Measurements from ENCODE around the gene NTNG1. TPM values are rescaled to one million over a fixed set of nuclear protein-coding genes. Genes with fewer than 3 reads are reported as not detected.

NTNG1 gene
- total and polyA plus RNA-seq, 2 of the 13 experiments (the other 11 are each of a cell fraction or from before 2014, with no cell fraction given): not detected

DNA sequence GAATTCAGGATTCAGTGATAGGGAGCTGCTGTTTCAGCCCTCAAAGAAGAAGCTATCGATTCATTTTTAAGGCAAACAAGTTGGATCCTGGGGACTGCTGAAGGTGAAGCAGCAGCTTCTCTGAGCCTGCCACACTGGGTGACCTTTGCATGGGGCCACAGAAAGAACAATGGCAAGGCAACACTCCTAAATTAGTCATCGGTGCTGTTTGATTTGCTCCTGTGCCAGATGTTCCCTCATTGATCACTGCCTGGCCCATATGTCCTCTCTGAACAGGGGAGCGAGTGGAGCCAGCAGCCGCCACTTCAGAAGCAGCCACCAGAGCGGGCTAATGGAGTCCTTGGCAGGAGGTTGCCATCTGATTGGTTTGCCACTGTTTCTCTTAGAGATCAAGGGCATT lies 391.5 kb downstream of the NTNG1 start (continued):
- TF ChIP-seq EP300 (IDR thresholded peaks at IDR 0.05; ENCODE audit: low read depth in 2 of 2, low read length in 2 of 2) (peak in 1 of 2 experiments; percentile 67; a peak in 1 of 4 replicates), EP300 (CRISPR knock-in tag; IDR thresholded peaks at IDR 0.05; ENCODE audit: borderline replicate concordance) (no peak), SMYD3 (CRISPR knock-in tag; IDR thresholded peaks at IDR 0.05) (no peak), ZNF207 (IDR thresholded peaks at IDR 0.05; ENCODE audit: borderline replicate concordance) (no peak), ESRRA (CRISPR knock-in tag; IDR thresholded peaks at IDR 0.05; ENCODE audit: low read depth) (no peak), EED (CRISPR knock-in tag; IDR thresholded peaks at IDR 0.05) (no peak), ZBTB42 (CRISPR knock-in tag; IDR thresholded peaks at IDR 0.05) (peak; percentile 80; the same call in 1 of the 2 replicates), BORCS8-MEF2B (CRISPR knock-in tag; IDR thresholded peaks at IDR 0.05) (no peak), XBP1 (CRISPR knock-in tag; IDR thresholded peaks at IDR 0.05) (no peak), HIVEP1 (CRISPR knock-in tag; IDR thresholded peaks at IDR 0.05) (no peak), KMT2B (CRISPR knock-in tag; IDR thresholded peaks at IDR 0.05) (no peak), IKZF4 (CRISPR knock-in tag; IDR thresholded peaks at IDR 0.05; ENCODE audit: borderline replicate concordance, low read depth, not compliant biosample characterization) (no peak), ELF3 (CRISPR knock-in tag; IDR thresholded peaks at IDR 0.05) (no peak), PTBP1 (IDR thresholded peaks at IDR 0.05; ENCODE audit: low read depth, low read length, poor library complexity, severe bottlenecking) (no peak), ZNF230 (CRISPR knock-in tag; IDR thresholded peaks at IDR 0.05) (no peak)
- TF ChIP-seq, protein P1, sequence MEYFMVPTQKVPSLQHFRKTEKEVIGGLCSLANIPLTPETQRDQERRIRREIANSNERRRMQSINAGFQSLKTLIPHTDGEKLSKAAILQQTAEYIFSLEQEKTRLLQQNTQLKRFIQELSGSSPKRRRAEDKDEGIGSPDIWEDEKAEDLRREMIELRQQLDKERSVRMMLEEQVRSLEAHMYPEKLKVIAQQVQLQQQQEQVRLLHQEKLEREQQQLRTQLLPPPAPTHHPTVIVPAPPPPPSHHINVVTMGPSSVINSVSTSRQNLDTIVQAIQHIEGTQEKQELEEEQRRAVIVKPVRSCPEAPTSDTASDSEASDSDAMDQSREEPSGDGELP (IDR thresholded peaks at IDR 0.05; ENCODE audit: borderline replicate concordance, low read depth): peak; percentile 28; the same call in 1 of the 2 replicates
- TF ChIP-seq, protein P2, sequence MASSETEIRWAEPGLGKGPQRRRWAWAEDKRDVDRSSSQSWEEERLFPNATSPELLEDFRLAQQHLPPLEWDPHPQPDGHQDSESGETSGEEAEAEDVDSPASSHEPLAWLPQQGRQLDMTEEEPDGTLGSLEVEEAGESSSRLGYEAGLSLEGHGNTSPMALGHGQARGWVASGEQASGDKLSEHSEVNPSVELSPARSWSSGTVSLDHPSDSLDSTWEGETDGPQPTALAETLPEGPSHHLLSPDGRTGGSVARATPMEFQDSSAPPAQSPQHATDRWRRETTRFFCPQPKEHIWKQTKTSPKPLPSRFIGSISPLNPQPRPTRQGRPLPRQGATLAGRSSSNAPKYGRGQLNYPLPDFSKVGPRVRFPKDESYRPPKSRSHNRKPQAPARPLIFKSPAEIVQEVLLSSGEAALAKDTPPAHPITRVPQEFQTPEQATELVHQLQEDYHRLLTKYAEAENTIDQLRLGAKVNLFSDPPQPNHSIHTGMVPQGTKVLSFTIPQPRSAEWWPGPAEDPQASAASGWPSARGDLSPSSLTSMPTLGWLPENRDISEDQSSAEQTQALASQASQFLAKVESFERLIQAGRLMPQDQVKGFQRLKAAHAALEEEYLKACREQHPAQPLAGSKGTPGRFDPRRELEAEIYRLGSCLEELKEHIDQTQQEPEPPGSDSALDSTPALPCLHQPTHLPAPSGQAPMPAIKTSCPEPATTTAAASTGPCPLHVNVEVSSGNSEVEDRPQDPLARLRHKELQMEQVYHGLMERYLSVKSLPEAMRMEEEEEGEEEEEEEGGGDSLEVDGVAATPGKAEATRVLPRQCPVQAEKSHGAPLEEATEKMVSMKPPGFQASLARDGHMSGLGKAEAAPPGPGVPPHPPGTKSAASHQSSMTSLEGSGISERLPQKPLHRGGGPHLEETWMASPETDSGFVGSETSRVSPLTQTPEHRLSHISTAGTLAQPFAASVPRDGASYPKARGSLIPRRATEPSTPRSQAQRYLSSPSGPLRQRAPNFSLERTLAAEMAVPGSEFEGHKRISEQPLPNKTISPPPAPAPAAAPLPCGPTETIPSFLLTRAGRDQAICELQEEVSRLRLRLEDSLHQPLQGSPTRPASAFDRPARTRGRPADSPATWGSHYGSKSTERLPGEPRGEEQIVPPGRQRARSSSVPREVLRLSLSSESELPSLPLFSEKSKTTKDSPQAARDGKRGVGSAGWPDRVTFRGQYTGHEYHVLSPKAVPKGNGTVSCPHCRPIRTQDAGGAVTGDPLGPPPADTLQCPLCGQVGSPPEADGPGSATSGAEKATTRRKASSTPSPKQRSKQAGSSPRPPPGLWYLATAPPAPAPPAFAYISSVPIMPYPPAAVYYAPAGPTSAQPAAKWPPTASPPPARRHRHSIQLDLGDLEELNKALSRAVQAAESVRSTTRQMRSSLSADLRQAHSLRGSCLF (CRISPR knock-in tag; IDR thresholded peaks at IDR 0.05; ENCODE audit: borderline replicate concordance): no peak
- TF ChIP-seq, protein P3, sequence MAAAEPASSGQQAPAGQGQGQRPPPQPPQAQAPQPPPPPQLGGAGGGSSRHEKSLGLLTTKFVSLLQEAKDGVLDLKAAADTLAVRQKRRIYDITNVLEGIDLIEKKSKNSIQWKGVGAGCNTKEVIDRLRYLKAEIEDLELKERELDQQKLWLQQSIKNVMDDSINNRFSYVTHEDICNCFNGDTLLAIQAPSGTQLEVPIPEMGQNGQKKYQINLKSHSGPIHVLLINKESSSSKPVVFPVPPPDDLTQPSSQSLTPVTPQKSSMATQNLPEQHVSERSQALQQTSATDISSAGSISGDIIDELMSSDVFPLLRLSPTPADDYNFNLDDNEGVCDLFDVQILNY (CRISPR knock-in tag; conservative IDR thresholded peaks at IDR 0.05): no peak
- TF ChIP-seq, protein P4, sequence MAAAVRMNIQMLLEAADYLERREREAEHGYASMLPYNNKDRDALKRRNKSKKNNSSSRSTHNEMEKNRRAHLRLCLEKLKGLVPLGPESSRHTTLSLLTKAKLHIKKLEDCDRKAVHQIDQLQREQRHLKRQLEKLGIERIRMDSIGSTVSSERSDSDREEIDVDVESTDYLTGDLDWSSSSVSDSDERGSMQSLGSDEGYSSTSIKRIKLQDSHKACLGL (CRISPR knock-in tag; IDR thresholded peaks at IDR 0.05): no peak
- TF ChIP-seq, protein P5, sequence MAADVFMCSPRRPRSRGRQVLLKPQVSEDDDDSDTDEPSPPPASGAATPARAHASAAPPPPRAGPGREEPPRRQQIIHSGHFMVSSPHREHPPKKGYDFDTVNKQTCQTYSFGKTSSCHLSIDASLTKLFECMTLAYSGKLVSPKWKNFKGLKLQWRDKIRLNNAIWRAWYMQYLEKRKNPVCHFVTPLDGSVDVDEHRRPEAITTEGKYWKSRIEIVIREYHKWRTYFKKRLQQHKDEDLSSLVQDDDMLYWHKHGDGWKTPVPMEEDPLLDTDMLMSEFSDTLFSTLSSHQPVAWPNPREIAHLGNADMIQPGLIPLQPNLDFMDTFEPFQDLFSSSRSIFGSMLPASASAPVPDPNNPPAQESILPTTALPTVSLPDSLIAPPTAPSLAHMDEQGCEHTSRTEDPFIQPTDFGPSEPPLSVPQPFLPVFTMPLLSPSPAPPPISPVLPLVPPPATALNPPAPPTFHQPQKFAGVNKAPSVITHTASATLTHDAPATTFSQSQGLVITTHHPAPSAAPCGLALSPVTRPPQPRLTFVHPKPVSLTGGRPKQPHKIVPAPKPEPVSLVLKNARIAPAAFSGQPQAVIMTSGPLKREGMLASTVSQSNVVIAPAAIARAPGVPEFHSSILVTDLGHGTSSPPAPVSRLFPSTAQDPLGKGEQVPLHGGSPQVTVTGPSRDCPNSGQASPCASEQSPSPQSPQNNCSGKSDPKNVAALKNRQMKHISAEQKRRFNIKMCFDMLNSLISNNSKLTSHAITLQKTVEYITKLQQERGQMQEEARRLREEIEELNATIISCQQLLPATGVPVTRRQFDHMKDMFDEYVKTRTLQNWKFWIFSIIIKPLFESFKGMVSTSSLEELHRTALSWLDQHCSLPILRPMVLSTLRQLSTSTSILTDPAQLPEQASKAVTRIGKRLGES (CRISPR knock-in tag; IDR thresholded peaks at IDR 0.05; ENCODE audit: borderline replicate concordance): no peak
- TF ChIP-seq, protein P6, sequence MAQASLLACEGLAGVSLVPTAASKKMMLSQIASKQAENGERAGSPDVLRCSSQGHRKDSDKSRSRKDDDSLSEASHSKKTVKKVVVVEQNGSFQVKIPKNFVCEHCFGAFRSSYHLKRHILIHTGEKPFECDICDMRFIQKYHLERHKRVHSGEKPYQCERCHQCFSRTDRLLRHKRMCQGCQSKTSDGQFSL (CRISPR knock-in tag; IDR thresholded peaks at IDR 0.05): no peak
